Putamen (tissue), 1 donor: Measurements from ENCODE around the gene SGCE.

Experiments used
- DNase-seq: peaks from one replicate; pipeline ENCODE4 v3.0.0-alpha.2; 2016; ENCODE audit warnings: low spot score

Gene SGCE

DNA sequence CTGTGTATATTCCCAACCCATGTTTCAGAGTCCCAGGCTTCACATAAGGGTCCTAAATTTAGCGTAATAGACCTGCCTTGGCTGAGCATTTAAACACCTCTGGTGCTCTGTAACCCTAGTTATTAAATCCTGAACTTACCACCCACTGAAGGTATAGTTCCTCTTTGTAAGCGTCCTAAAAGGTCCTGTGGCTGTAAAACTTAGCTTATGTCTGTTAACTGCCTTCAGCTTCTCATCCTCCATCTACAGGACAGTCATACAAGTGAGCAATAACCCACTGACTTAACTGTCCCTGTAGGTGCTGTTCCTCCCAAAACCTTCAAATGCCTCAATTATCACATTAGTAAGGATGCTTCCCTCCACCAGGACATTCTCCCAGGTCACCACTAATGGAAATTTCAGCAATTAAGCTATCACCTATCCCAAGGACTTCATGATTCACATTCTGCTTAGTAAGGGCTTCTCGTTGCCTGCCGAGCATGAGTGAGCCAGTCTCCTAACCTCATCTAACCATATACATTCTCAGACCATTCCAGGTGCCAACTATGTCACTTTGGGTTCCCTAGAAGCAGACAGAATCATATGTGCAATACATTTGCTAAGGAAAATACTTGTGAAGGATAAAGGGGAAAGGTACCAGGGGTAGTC is 90.6 kb downstream of the SGCE start:
- no peak for DNase-seq

DNA sequence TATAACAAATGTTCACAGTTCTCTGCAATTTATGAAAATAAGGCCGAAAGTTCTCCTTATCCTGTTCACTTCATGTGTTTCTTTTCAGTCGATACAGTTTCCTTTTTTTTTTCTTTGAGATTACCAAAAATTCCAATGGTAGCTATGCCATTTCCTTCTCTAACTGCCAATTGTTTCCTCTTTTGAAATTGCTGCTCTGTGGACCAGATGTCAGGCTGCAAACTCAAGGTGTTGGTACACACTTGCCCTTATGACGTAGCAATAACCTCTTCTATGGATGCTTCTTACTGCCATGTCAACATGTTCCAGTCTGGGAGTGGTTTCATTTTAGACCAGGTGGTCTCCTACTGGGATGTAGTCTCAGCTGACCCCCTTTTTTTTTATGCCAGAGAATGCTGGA is 93.4 kb downstream of the SGCE start:
- DNase-seq, result no peak

- no peak for DNase-seq
Measured at GRCh38 chr7:94561841-94562514, 94.0 kb downstream of the SGCE start.

- no peak for DNase-seq
Measured at GRCh38 chr7:94559972-94560371, 96.0 kb downstream of the SGCE start.

DNA sequence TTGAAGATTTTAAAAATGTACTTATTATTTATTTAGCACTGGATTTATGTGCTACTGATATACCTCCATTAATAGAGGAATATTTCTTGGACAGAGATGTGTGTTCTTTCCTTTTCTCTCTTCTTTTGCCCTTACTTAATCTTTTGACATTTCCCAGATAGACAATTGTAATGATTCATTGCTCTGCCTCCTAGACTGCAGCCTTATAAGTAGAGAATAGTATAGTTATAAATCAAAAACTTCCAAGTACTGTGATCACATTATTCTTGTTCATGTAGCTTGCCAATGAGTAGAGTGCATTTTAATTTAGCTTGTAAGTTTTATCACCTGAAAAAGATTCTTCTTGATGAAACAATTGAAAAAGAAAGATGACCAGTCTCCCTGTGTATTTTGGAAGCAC is 98.7 kb downstream of the SGCE start:
- no peak for DNase-seq

GRCh38 chr7:94556028-94556427 is 99.9 kb downstream of the SGCE start:
- no peak for DNase-seq

DNA sequence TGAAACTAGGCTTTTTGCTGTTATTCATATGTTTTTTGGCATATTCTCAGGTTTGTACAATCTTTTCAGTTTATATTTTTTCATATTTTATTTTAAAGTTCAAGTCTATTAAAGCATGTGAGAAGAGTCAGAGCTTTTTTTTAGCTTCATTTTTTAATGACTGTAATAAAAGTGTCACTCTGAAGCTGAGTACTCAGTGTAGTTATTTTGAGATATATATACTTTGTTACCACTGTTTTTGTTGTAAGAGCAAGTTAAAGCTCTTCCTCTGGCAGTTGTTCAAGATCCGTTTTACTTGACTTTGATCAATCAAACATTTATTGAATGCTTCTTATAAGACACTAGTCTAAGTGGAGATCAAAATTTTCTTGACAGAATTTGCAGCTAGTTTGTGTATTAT is 108.8 kb downstream of the SGCE start:
- DNase-seq, result no peak

- no peak for DNase-seq
Measured at GRCh38 chr7:94540428-94540827, 115.5 kb downstream of the SGCE start.
